HG03442 (cell line): ENCODE measurements around the gene TRAPPC2L.
"Not testable (repeated sequence)": the region's sequence is repeated elsewhere in the genome, so short reads cannot be mapped to it uniquely, and the experiment has no call there.

Experiments used
- ATAC-seq: cut with Tn5 transposase; IDR thresholded peaks from one replicate; pipeline ENCODE4 v1.9.1; 2021; ENCODE audit warnings: mild to moderate bottlenecking, moderate library complexity; ENCODE audit not compliant: unreplicated experiment

The TRAPPC2L gene

DNA sequence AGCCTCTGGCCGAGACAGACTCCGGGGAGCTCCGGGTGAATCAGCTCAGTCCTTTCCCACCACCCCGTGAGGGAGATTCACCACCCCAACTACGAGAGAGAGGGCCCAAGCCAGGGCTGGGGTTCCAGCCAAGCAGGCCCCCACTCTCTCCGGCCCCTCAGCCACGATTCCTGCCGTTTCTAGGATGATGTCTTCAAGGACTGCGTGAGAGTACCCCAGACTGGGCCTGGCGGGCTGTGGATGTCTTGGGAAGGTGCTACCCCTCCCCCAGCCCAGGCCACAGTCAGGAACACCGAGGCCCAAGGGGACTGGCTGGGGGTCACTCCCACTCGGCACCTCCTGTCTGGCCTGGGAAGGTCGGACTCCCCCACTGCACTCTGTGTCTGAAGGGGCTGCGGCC lies 31.1 kb downstream of the TRAPPC2L start:
- no peak for ATAC-seq

DNA sequence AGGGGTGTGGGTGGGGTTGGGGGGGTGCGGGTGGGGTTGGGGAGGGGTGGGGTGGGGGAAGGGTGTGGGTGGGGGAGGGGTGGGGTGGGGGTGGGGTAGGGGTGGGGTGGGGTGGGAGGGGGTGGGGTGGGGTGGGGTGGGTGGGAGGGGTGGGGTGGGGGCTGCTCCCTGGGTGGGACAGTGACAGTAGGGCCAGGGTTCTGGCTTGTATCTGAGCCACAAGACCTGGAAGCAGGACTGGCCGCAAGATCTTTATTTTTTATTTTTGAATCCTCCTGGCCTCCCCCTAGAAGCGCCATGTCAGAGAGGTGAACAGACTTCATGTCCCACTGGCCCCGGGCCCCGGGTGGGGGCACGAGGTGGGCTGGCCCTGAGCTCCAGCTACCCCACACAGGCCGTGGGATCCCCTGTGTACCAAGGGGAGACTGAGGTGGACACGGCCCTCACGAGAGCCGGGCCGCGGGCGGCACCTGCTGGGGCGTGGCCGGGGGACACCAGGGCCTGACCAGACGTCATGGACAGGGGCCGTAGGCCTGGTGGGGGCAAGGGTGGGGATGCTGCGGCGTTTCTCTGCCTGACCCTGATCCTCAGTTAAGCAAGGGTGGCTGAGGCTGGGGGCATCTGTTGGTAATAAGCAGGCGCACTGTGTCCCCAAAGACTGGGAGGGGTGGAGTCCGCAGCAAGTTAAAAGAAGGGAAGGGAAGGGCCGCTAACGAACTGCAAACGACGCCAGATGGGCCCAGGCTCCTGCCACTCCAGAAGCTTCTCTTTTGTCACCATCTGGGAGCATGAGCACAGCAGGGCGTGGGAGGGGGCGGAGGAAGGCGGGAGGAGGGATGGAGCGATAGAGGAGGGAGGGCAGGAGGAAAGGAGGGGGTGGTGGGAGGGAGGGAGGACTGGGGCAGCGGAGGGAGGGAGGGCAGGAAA lies 31.8 kb downstream of the TRAPPC2L start:
- ATAC-seq, result no peak

DNA sequence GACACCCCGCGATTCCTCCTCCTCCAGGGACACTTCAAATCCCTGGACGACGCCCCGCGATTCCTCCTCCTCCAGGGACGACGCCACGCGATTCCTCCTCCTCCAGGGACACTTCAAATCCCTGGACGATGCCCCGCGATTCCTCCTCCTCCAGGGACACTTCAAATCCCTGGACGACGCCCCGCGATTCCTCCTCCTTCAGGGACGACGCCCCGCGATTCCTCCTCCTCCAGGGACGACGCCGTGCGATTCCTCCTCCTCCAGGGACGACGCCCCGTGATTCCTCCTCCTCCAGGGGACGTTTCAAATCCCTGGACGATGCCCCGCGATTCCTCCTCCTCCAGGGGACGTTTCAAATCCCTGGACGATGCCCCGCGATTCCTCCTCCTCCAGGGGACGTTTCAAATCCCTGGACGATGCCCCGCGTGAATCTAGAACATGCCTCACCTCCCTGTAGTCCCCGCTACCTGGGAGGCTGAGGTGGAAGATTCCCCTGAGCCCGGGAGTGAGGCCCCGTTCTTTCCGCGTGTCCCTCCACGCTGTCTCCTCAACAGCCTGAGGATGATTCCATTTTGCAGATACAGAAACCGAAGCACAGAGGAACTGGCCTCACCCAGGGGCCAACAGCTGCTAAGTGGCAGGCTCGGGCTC lies 32.9 kb downstream of the TRAPPC2L start:
- not testable (repeated sequence) for ATAC-seq

DNA sequence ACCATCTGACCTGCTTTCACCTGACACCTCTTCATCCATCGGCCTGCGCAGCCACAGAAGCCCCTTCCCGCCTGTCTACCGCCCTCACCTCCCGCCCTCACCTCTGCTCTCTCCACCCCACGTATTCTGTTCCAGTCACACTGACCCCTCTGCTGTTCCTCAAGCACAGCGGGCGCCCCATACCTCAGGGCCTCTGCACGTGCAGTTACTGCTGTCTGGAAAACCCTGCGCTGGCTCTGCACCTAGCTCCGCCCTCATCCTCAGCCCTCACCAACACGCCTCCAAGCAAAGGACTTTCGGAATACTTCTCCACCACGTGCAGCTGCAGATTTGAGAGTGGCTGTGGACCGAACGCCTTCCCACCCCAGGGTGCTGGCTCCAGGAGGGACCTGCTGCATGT lies 34.2 kb downstream of the TRAPPC2L start:
- no peak for ATAC-seq

DNA sequence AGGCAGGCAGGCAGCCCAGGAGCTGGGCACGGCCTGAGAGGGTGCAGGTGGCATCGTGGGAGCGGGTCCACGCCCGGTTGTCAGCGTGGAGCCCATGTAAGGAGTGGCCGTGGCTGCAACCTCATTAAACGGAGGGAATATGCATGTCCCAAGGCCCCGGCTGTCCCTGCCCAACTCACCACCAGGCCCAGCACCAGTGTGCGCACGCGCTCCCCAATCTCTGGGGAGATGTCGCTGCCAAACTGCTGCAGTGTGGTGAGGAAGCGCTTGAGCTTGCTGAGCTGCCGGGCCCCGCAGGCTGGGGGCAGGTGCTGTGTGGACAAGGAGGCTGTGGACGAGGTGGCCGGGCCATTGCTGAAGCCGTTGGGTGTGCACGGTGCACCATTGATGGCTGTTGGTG lies 35.1 kb downstream of the TRAPPC2L start:
- no peak for ATAC-seq

DNA sequence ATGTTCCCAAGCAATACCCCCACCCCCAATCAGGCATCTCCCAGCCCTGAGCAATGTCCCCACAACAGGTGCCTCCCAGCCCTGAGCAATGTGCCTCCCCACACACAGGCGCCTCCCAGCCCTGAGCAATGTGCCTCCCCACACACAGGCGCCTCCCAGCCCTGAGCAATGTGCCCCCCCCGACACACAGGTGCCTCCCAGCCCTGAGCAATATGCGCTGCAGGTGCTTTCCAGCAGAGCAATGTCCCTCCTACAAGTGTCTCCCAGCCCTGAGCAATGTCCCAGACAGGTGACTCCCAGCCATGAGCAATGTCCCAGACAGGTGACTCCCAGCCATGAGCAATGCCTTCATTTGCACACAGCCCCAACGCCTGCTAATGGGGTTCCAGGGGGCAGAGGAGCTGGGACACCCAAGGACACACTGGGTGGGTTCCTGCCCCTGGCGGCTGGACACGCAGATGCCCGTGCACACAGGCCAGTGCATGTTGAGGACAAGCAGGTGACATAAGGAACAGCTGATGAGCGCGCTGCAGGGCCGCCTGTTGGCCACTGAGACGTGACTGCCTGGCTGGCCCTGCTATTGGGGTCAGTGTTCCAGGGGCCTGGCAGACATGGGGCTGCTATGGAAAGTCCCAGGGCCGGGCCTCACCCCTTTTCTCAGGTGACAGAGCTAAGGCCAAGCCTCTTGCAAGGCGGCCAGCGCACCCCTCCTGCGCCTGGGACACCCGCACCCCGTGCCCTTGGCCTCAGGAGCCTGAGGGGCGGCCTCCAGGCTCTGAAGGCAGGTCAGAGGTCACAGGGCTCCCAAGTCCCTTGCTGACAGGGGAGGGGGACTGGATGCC lies 36.4 kb downstream of the TRAPPC2L start:
- no peak for ATAC-seq

DNA sequence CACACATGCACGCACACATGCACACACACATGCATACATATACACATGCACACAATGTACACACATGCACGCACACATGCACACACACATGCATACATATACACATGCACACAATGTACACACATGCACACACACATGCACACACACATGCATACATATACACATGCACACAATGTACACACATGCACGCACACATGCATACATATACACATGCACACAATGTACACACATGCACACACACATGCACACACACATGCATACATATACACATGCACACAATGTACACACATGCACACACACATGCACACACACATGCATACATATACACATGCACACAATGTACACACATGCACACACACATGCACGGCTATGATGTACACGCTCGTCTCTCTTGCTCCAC lies 37.3 kb downstream of the TRAPPC2L start:
- ATAC-seq, result not testable (repeated sequence)

DNA sequence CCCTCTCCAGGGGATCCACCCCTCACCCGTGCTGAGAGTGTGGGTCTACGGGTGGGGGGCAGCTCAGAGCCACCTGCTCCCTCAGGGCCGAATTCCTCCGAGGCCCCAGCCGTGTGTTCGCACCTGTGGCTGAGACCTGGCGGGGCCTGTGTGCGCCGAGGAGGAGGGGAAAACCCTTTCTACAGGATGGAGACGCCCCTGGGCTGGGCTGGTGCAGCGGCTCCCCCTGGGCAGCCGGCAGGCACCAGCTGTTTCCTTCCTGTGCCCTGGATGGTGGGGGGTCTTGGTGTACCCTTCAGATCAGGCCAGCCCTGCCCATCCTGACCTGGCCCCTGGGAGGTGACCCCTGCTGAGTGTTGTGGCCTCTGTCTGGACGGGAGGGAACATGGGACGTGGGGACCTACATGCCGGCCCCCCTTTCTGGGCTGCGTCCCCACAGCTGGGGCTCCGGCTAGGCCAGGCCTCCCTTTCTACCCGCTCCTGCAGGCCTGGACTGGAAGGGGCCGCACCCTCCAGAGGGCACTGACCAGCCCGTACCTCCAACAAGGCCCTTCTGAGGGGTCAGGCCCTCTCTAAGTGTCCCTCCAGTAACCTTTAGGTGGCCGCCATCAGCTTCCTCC lies 37.9 kb downstream of the TRAPPC2L start:
- no peak for ATAC-seq

DNA sequence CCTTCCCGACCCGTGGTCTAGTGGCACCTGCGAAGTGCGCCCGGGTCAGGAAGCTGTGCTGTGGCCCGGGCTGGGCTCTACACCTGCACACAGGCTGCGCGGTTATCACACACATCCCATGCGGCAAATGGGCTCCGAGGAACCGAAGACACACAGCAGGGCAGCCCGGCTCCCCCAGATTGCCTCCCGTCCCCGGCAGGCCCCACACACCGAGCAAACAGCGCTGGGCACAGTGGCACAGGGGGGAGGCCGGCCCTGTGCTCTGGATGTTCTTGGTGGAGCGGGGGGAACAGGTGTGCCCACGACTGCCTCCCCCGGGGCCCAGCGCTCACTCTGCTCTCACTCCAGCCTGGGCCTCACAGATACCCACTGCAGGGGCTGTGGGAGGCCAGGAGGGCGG lies 38.4 kb downstream of the TRAPPC2L start:
- no peak for ATAC-seq

DNA sequence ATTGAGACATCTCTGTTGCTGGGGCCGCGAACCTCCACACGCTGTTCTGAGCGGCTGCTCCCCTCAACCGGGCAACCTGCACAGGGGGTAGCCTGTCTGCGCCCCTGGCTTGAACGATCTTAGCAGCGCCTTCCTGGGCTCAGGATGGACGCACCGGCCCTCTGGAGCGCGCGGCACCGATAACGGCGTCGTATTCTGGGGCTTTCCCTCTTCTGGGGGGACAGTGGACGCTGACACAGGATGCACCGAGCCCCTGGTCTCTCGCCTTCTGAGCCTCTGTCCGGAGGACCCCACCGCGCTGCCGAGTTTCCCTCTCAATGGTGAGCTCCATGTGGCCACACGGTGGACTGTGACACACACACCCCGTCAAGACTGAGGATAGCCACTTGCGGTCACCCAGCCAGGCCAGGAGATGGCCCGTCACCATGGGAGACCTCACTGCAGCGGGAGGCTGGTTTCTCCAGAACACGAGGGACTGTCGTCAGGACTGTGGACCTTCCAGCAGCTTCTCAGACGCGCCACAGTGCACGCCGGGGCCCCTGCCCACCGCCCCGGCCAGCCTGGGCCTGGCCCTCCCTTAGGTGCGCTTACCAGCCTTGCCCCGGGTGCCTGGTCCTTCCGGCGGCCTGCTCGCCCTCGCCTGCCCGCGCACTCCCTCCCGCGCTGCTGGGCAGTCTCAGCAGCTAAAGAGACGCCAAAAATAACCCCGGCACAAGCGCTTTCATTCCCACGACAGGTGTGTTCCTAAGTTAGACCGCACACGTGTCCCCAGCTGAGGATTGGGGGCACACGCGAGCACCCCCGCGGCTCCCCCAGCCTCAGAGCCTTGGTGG lies 39.5 kb downstream of the TRAPPC2L start:
- ATAC-seq, result no peak

DNA sequence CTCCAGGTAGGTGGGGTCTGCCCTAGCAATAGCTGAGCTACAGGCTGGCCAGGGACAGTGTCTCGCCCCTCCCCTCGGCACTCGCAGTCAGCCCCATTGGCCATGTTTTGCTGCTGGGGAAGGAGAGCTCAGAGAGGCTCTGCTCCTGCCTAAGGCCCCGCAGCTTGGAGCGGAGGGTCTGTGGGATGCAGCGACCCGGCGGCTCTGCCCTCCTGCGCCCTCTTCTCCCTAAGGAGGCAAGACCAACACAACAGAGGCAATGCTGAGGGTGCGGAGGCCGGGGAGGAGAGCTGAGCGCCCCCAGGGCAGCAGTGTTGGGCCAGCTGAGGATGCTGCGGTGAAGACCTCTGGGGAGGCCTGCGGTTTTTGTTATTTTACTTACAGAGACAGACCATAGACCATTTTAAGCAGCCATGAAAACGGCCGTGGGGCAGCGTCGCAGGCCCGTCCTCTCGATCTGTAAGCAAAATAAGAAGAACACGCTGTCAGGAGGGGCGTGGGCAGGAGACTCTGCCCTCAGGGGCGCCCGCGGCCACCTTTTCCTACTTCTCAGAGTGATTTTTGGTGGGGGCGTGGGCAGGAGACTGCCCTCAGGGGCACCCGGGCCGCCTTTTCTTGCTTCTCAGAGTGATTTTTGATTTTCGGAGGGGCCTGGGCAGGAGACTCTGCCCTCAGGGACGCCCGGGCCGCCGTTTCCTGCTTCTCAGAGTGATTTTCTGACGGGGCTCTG lies 40.9 kb downstream of the TRAPPC2L start:
- ATAC-seq, result no peak

DNA sequence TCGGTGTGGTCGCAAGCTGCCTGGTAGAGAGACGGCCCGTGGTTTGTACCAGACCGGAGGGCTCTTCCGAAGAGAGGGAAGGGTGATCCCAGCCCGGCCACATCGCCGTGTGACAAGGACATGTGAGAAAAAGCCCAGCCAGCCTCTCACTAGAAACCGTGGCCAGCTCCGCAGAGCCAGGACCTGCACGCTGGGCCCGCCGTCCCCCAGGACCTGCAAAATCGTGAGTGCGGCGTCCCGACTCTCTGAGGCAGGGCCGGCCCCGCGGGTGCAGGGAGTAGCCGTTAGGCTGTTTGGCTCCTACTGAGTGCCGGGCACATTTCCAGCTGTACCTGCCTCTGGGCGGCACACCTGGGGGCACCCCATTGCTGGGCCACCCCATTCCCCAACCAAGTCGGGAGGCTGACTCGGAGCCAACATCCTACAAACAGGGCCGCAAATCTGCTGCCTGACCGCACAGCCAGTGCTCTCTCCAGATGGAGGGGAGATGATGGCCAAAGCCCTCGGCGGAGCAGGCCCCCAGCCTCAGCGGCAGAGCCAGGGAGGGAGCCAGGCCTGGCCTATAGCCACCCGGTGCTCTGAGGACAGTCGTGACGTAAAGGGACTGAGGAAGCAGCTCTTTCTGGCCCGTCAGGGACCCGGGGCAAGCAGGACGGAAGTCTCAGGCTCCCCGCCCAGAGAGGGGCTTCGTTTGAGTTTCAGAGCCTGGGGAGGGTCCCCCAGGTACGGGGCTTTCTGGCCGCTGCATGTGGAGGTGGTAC lies 43.2 kb downstream of the TRAPPC2L start:
- no peak for ATAC-seq

DNA sequence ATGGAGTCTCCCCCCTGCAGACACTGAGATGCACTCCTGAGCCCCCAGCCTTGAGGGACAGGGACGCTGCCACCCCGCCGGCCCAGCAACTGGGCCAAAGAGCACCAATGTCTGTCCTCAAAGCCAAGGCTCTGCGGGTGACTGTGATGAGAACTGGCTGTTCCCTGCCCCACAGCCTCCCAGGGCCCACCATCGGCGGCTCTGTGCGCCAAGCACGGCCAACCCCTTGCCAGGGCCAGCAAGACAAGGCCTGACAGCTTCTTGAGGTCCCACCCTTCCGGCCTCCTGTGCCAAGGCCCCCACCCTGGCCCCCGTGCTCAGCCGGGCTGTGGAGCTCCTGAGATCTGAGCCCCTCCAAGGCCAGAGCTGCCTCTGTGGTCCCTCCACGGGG lies 43.7 kb downstream of the TRAPPC2L start:
- ATAC-seq, result no peak

DNA sequence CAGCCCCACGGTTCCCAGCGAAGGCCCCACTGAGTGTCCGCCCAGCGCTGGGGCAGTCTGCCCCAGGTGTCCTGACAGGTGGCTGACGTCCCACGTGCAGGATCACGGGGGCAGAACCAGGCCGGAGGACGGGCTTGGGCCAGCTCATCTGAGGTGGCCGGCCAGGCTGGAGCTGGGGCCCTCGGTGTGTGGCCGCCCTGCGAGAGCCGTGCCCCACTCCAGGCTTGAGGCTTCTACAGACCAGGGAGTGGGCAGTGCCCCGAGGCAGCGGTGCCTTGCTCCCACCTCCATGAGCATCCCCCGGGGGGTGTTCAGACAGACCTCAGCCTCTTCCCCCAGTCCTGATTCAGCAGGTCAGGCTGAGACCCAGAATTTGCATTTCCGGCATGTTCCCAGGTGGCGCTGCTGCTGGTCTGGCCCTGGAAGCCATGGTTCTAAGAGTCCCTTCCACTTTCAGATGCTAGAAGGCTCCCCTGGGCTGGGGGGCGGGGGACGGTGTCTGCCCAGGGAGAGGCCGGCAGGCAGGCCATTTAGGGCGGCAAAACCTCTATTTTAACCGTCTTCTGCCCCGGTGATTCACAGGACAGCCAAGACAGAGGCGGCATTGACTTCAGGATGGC lies 44.9 kb downstream of the TRAPPC2L start:
- ATAC-seq, result no peak

DNA sequence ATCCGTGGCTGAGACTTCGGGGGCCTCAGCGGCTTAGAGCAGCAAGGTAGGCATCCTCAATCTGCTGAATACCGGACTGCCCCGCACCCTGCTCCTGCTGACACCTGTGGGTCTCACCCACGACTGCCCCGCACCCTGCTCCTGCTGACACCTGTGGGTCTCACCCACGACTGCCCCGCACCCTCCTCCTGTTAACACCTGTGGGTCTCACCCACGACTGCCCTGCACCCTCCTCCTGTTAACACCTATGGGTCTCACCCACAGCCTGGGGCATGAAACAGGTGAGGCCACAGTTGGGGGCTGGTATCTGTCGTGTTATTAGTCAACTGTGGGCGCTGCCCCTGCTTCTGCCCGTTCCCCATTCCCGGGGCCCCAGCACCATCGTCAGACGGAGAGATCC lies 45.8 kb downstream of the TRAPPC2L start:
- no peak for ATAC-seq

DNA sequence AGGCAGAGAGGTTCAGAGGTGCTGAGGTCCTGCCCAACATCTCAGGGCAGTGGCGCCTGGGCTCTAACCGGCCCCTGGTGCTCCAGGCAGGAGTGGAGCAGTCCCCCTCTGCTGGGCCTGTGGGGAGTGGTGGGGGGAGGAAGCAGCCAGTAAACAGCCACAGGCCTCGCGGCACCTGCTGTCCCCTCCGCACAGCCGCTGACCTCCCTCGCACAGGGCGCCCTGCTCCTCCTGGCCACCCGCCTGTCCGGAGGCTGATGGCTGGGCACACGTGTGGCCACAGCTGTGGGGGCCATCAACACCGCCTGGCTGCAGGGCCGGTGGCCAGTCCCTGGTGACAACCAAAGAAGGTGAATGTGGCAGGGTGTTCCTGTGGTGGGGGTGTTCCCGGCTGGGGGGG lies 46.3 kb downstream of the TRAPPC2L start:
- no peak for ATAC-seq

DNA sequence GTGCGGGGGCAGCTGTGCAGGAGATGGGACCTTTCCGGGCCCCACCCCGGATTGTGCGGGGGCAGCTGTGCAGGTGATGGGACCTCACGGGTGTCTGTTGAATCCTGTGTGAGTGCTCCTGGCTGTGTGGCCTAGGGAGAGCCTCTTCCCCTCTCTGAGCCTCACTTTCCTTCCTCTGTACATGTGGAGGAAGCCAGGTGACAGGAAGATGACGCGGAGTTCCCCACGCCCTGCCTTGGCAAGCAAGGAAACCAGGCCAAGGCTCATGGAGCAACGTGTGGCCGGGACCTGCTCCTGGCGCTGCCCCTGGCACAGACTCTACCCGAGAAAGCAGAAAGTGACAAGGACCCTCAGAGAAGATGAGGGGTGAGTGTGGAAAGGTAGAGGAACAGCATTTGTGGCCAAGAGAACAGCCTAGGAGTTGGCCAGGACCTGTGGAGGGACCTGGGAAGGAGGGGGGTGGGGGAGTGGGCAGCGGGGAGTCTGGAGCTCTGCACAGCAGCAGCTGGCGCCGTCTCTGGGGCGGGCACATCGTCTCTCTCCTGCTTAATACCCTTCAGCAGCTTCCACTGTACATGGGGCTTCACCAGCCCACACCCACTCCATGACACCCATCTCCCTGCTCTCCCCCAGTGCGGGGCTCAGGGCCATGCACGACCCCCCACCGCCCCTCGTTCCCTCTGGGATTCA lies 47.9 kb downstream of the TRAPPC2L start:
- no peak for ATAC-seq

DNA sequence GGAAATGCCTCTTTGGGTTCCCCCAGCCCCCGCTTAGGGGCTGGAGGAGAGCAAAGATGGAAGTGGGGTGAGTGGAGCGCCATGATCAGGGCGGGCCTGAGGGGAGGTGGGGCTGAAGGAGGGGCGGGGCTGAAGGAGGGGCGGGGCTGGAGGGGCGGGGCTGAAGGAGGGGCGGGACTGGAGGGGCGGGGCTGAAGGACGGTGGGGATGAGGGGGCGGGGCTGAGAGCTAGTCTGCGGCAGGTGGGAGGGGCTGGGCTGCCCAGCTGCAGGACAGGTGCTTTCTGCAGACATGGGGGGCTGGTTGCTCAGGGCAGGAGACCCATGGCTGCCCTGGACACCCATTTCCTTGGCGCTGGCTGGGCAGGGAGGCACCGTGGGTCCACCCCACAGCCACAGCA lies 48.6 kb downstream of the TRAPPC2L start:
- no peak for ATAC-seq
